K562 (cell line): ENCODE results near the gene INKA2.

Experiments used
- ATF7 ChIP-seq: fragments of 450-650 bp; IDR thresholded peaks from 2 replicates; pipeline ENCODE4 v1.7.1; 2014; ENCODE audit warnings: mild to moderate bottlenecking, moderate library complexity
- BDP1 ChIP-seq: IDR thresholded peaks from 3 replicates; pipeline ENCODE4 v1.6.1; 2011; ENCODE audit not compliant: insufficient read length, insufficient read depth
- CTBP1 ChIP-seq: fragments of 450-650 bp; IDR thresholded peaks from 2 replicates; pipeline ENCODE4 v1.6.1; 2016; ENCODE audit warnings: borderline replicate concordance
- CTCF ChIP-seq, 3 experiments: IDR thresholded peaks in 2 of 3; conservative IDR thresholded peaks in 1 of 3; 2 replicates each; pipeline ENCODE4 v1.5.1; 2011 to 2012; ENCODE audit warnings: low read length in 3 of 3, mild to moderate bottlenecking in 3 of 3, control low read depth in 2 of 3, improper control_type of control experiment in 1 of 3, inconsistent platforms in 1 of 3, low read depth in 1 of 3, mixed read lengths in 1 of 3, moderate library complexity in 1 of 3; ENCODE audit not compliant: insufficient read depth in 2 of 3
- EP300 ChIP-seq: IDR thresholded peaks from 2 replicates; pipeline ENCODE4 v1.6.1; 2012; ENCODE audit warnings: low read length, improper control_type of control experiment
- EZH2 ChIP-seq: IDR thresholded peaks from 2 replicates; pipeline ENCODE4 v1.6.1; 2012; ENCODE audit warnings: low read depth, mild to moderate bottlenecking, inconsistent platforms, low read length, borderline replicate concordance
- MTA2 ChIP-seq: fragments of 450-650 bp; IDR thresholded peaks from 2 replicates; pipeline ENCODE4 v1.6.1; 2016; ENCODE audit warnings: low read depth
- NBN ChIP-seq: fragments of 450-650 bp; IDR thresholded peaks from 2 replicates; pipeline ENCODE4 v1.6.1; 2016; ENCODE audit warnings: low read depth, mild to moderate bottlenecking
- NFIC ChIP-seq: fragments of 450-650 bp; IDR thresholded peaks from 2 replicates; pipeline ENCODE4 v1.6.1; 2017; ENCODE audit warnings: mild to moderate bottlenecking, inconsistent platforms
- NRF1 ChIP-seq, 2 experiments: fragments of 450-650 bp; IDR thresholded peaks in 1 of 2; conservative IDR thresholded peaks in 1 of 2; 2 replicates each; pipeline ENCODE4 v1.6.1; 2014; ENCODE audit warnings: mild to moderate bottlenecking in 2 of 2
- ZNF384 ChIP-seq: IDR thresholded peaks from 2 replicates; pipeline ENCODE4 v1.6.1; 2012; ENCODE audit warnings: low read depth, low read length, improper control_type of control experiment
- ZNF407 ChIP-seq: fragments of 450-650 bp; IDR thresholded peaks from 2 replicates; pipeline ENCODE4 v1.6.1; 2016; ENCODE audit warnings: low read depth
- ZNF764 ChIP-seq: fragments of 250-450 bp; sonication (Bioruptor Pico); IDR thresholded peaks from 2 replicates; pipeline ENCODE4 v1.4.0; 2020; ENCODE audit warnings: low read depth, mild to moderate bottlenecking, moderate library complexity

GRCh38 chr1:111775966-111776365 lies 36.8 kb upstream of the INKA2 start:
- TF ChIP-seq ATF7 (no peak), ZNF764 (CRISPR knock-in tag) (no peak), CTBP1 (no peak), EZH2 (no peak), MTA2 (no peak), EP300 (no peak), NFIC (no peak), ZNF407 (no peak), CTCF (IDR thresholded peaks at IDR 0.05 in 2 of 3, conservative IDR thresholded peaks at IDR 0.05 in 1 of 3; ENCODE audit: insufficient read depth in 2 of 3, low read depth in 1 of 3, low read length in 3 of 3) (no peak), NRF1 (conservative IDR thresholded peaks at IDR 0.05 in 1 of 2, IDR thresholded peaks at IDR 0.05 in 1 of 2) (no peak), BDP1 (no peak), ZNF384 (no peak), NBN (no peak)
